ENCODE data around the gene MLH3.

GRCh38 chr14:75001899-75002298 is 49.4 kb downstream of the MLH3 start:
- TF ChIP-seq CTCF (conservative IDR thresholded peaks at IDR 0.05; ENCODE audit: low read length): no peak
- no peak for TF ChIP-seq EZH2phosphoT487 (IDR thresholded peaks at IDR 0.05; ENCODE audit: borderline replicate concordance, low read depth, low read length)

Measured in OCI-LY7 (cell line).